ENCODE measurements around the gene NOTCH1. TPM values are rescaled to one million over a fixed set of nuclear protein-coding genes. Genes with fewer than 3 reads are reported as not detected.
A peak's percentile ranks its signal among the peaks of the same experiment; 100 is the strongest.

Gene NOTCH1
- total and polyA plus RNA-seq, 8 donors, result 9.3 to 39.8 (median 22.5) TPM

DNA sequence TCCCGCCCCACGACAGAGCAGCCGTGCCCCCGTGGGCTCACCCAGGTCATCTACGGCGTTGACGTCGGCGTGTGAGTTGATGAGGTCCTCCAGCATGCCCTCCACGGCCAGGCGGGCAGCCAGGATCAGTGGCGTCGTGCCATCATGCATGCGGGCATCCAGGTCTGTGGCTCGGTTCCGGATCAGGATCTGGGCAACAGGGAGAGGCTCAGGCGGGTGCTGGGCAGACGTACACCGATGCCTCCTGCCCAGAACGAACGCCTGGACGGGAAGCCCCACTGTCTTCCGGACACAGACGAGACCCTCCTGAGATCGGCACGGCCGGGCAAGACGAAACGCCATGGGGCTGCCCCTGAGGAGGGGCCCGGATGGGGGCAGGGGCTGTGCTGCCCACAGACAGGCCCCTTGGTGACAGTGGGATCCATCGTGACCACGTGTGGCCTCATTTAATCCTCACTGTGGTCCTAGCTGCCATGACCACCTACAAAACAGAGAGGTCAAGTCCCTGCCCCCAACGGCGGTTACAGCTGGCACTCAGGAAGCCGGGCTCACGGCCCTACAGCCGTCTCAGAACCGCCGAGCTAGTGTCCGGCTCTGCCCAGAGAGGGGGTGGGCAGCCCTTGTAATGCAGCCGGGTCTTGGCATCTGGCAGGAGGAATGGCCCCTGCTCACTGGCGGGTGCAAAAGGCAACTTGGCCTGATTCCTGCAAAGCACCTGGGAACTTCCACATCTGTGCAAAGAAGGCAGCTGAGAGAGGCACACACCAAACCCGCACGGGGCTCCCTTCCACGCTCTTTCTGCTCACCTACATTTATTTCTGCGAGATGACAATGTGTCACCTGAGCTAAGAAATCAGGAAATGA is 46.5 kb downstream of the NOTCH1 start:
- no peaks in the 10 kb centered on the region for H3K27me3 ChIP-seq
- peak; percentile 71 to 85 (median 78) for ATAC-seq
- FAIRE-seq, result no peak
- TF ChIP-seq, protein P1, sequence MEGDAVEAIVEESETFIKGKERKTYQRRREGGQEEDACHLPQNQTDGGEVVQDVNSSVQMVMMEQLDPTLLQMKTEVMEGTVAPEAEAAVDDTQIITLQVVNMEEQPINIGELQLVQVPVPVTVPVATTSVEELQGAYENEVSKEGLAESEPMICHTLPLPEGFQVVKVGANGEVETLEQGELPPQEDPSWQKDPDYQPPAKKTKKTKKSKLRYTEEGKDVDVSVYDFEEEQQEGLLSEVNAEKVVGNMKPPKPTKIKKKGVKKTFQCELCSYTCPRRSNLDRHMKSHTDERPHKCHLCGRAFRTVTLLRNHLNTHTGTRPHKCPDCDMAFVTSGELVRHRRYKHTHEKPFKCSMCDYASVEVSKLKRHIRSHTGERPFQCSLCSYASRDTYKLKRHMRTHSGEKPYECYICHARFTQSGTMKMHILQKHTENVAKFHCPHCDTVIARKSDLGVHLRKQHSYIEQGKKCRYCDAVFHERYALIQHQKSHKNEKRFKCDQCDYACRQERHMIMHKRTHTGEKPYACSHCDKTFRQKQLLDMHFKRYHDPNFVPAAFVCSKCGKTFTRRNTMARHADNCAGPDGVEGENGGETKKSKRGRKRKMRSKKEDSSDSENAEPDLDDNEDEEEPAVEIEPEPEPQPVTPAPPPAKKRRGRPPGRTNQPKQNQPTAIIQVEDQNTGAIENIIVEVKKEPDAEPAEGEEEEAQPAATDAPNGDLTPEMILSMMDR (IDR thresholded peaks at IDR 0.05), result no peak
- H3K4me3 ChIP-seq, result no peak overlapping the region
- peaks cover 8 to 74% (median 45%) of the 10 kb centered on the region in 3 donors for H3K36me3 ChIP-seq
- H3K9me3 ChIP-seq, result no peaks in the 10 kb centered on the region
- WGBS, 2 donors, result 47 to 51% methylated on average over 46 of the region's 46 CpGs
- intact Hi-C loops (cut with DNase I), result loop anchor here in 1 of 3 donors (5.0 kb wide), 1 partner anchor 133 kb away; no protein-coding TSS in a partner anchor
- peak in 4 of 6 donors; percentile 87 to 92 (median 90) for DNase-seq
- peaks cover 22 to 26% (median 22%) of the 10 kb centered on the region in 3 donors for H3K4me1 ChIP-seq
- H3K27ac ChIP-seq, result peak overlapping the region; percentile 43 to 67 (median 56)

DNA sequence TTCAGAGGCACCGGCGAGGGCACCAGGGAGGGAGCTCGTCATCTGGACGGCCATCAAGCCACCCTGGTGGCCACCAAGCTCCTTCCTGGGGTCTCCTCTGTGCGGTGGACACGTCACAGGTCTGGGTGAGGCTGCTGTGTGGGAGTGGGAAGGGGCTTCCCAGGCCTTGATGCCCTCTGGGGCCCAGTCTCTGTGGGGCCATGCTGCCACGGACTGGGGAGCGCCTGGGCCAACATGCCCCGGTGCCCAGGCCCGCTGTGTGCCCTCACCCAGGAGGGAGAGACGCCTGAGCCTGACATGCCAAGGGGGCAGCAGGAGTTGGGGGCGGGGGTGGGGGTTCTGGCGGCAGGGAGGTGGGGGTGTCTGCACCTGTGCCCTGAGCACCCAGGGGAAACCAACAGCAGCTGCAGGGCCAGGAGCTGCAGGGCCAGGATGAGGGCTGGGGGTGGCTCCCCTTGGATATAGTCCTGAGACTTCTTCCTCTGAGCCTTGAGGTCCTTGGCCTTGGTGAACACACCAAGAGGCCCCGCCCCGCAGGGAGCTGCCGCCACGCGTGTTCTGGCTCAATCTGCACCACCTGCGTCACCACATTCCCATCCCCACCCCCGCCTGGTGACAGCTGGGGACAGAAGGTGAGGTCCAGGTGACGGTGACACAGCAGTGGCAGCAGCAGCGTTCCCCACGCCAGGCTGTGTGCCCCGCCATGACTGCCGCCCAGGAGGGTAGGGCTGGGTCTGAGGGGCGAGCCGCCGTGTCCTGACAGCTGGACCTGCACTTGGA is 47.7 kb downstream of the NOTCH1 start:
- intact Hi-C loops (cut with DNase I), result loop anchor here in 1 of 3 donors (5.0 kb wide), 1 partner anchor 134 kb away; no protein-coding TSS in a partner anchor
- 64 to 69% methylated on average over 28 of the region's 28 CpGs for WGBS, 2 donors
- peaks cover 8 to 62% (median 40%) of the 10 kb centered on the region in 3 donors for H3K36me3 ChIP-seq
- no peaks in the 10 kb centered on the region for H3K9me3 ChIP-seq
- FAIRE-seq (no peak), ATAC-seq (peak; percentile 2 to 39 (median 14)), DNase-seq (peak in 3 of 6 donors; percentile 75 to 83 (median 81))
- no peak overlapping the region for H3K4me3 ChIP-seq
- H3K4me1 ChIP-seq, result peaks cover 22 to 26% (median 22%) of the 10 kb centered on the region in 3 donors
- no peak overlapping the region for H3K27ac ChIP-seq
- no peaks in the 10 kb centered on the region for H3K27me3 ChIP-seq
- TF ChIP-seq, protein P1 (IDR thresholded peaks at IDR 0.05), result no peak

DNA sequence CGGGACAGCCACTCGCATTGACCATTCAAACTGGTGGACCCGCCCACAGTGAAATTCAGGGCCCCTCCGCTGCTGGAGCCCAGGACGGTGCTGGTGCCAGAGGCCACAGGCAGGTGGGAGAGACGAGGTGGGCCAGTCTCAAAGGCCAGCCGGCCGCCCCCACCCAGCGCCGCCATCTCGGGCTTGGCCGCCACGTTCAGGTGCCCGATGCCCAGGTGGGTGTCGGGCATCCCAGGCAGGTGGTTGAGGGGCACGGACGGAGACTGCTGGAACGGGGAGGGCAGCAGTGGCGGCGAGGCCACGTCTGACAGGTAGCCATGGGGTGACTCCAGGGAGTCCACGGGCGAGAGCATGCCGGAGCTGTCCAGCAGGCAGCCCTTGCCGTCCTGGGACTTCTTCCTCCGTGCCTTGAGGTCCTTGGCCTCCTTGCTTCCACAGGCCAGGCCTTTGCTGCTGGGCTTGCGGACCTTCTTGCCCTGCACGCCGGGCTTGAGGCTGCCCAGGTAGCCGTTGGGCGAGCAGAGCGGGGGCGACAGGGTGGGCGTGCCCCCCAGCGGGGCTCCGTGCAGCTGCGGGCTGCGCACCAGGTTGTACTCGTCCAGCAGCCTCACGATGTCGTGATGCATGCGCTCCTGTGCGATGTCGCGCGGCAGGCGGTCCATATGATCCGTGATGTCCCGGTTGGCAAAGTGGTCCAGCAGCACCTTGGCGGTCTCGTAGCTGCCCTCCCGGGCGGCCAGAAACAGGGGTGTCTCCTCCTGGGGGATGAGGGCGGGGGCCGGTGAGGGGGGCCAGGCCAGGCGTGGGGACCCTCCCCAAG is 48.8 kb downstream of the NOTCH1 start:
- Histone ChIP-seq H3K27me3 (no peaks in the 10 kb centered on the region), H3K27ac (no peak overlapping the region), H3K36me3 (peaks cover 5 to 51% (median 31%) of the 10 kb centered on the region in 3 donors), H3K4me1 (peaks cover 22 to 26% (median 22%) of the 10 kb centered on the region in 3 donors), H3K4me3 (no peak overlapping the region), H3K9me3 (no peaks in the 10 kb centered on the region)
- DNase-seq, result no peak
- no peak for FAIRE-seq
- intact Hi-C loops (cut with DNase I), result loop anchor here in 1 of 3 donors (5.0 kb wide), 1 partner anchor 135 kb away; no protein-coding TSS in a partner anchor
- TF ChIP-seq, protein P1 (IDR thresholded peaks at IDR 0.05), result no peak
- ATAC-seq, result no peak
- WGBS, 2 donors, result 93 to 94% methylated on average over 56 of the region's 56 CpGs

DNA sequence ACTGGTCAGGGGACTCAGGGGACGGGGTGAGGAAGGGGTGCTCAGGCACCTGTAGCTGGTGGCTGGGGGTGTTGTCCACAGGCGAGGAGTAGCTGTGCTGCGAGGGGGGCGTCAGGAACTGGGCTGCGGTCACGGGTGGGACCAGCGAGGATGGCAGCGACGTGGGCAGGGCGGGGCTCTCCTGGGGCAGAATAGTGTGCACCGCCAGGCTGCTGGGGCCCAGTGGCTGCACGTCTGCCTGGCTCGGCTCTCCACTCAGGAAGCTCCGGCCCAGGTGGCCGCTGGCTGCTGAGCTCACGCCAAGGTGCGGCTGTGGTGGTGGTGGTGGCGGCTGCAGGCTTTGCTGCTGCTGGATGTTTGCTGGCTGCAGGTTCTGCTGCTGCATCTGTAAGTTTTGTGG is 49.7 kb downstream of the NOTCH1 start:
- Histone ChIP-seq H3K27me3 (no peaks in the 10 kb centered on the region), H3K4me3 (no peak overlapping the region), H3K4me1 (peaks cover 22 to 26% (median 22%) of the 10 kb centered on the region in 3 donors), H3K27ac (no peak overlapping the region), H3K36me3 (peaks cover 5 to 43% (median 24%) of the 10 kb centered on the region in 3 donors), H3K9me3 (no peaks in the 10 kb centered on the region)
- no peak for DNase-seq
- ATAC-seq, result no peak
- intact Hi-C loops (cut with DNase I), result loop anchor here in 1 of 3 donors (5.0 kb wide), 1 partner anchor 136 kb away; no protein-coding TSS in a partner anchor
- TF ChIP-seq, protein P1 (IDR thresholded peaks at IDR 0.05), result no peak
- 89 to 93% methylated on average over 18 of the region's 18 CpGs for WGBS, 2 donors
- no peak for FAIRE-seq
